C4-2B (cell line): Measurements from ENCODE around the gene CLMN.

ENCODE experiments used
- ZFX ChIP-seq: fragments of 450-650 bp; IDR thresholded peaks from 2 replicates; pipeline ENCODE4 v1.6.1; 2017
- TF ChIP-seq, protein P1 (sequence below): fragments of 450-650 bp; conservative IDR thresholded peaks from 2 replicates; pipeline ENCODE4 v1.5.1; 2017; ENCODE audit warnings: mild to moderate bottlenecking

DNA sequence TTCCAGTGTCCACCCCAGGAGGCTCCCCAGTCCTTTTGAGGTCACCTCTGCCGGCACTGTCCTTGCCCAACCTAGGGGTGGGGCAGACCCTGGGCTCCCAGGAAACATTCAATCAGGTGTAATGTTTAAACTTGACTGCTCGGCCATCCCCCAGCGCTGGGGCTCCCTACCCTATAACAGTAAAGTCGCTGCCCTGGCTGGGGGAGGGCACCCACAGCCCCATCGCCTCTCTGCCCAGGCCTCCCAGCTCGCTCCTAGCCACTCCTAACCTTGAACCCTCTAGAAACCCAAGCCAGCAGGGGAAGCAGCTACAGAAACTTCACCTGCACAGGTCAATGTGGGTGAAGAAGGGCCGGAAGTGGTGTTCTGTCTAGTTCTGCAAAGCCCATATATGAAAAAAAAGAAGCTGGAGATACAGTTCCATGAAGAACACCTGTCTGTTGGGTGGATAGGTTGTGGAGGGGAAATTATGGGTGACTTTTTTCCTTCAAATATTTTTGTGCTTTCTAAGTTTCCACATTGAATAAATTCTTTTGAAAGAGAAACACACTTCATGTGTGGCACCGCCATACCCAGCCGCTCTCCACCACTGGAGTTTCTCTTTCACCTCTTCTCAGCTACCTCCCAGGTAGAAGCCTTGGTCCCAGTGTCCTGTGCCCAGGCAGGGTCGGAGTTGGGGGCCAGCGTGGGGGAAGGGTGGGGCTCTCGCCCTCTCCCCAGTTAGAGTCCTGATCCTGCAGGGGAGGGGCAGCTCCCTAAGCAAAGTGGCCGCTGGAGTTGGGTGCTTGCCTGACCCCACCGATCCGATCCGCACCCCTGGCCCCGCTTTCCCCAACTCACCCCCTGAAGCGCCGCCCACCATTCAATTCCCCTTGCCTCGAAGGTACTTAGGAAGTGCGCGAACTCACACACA, 1.1 kb downstream of the CLMN start:
- TF ChIP-seq, protein P1, sequence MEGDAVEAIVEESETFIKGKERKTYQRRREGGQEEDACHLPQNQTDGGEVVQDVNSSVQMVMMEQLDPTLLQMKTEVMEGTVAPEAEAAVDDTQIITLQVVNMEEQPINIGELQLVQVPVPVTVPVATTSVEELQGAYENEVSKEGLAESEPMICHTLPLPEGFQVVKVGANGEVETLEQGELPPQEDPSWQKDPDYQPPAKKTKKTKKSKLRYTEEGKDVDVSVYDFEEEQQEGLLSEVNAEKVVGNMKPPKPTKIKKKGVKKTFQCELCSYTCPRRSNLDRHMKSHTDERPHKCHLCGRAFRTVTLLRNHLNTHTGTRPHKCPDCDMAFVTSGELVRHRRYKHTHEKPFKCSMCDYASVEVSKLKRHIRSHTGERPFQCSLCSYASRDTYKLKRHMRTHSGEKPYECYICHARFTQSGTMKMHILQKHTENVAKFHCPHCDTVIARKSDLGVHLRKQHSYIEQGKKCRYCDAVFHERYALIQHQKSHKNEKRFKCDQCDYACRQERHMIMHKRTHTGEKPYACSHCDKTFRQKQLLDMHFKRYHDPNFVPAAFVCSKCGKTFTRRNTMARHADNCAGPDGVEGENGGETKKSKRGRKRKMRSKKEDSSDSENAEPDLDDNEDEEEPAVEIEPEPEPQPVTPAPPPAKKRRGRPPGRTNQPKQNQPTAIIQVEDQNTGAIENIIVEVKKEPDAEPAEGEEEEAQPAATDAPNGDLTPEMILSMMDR = no peak
- no peak for TF ChIP-seq ZFX
